Activated CD4-positive, alpha-beta memory T cell treated with anti-CD3 and anti-CD28 coated beads for 36 hours (primary cell): ENCODE data around the gene AZIN2. TPM values are rescaled to one million over a fixed set of nuclear protein-coding genes. Genes with fewer than 3 reads are reported as not detected.
"Not testable (repeated sequence)": the region's sequence is repeated elsewhere in the genome, so short reads cannot be mapped to it uniquely, and the experiment has no call there.

ENCODE experiments used
- CTCF ChIA-PET: fragments of 350-600 bp; sonication (Branson Sonifier 250); formaldehyde crosslinking; loops from one replicate; lab custom pipeline; 2021; ENCODE audit warnings: antibody characterized with exemption, inconsistent platforms; lab: Charles Lee
- POLR2A ChIA-PET: fragments of 350-600 bp; sonication (Branson Sonifier 250); formaldehyde crosslinking; loops from one replicate; lab custom pipeline; 2021; ENCODE audit warnings: antibody characterized with exemption; lab: Charles Lee
- DNase-seq: peaks from one replicate; pipeline ENCODE4 v3.0.0-alpha.2; 2020
- H3K27ac Mint-ChIP-seq: one replicate; pipeline ENCODE4 v1.8.0; 2021; ENCODE audit warnings: mixed read lengths
- H3K27me3 Mint-ChIP-seq: one replicate; pipeline ENCODE4 v1.8.0; 2021; ENCODE audit warnings: mixed read lengths
- H3K36me3 Mint-ChIP-seq: one replicate; pipeline ENCODE4 v1.8.0; 2021; ENCODE audit warnings: mixed read lengths
- H3K4me1 Mint-ChIP-seq: one replicate; pipeline ENCODE4 v1.8.0; 2021; ENCODE audit warnings: low read depth, mixed read lengths
- H3K4me3 Mint-ChIP-seq: one replicate; pipeline ENCODE4 v1.8.0; 2021; ENCODE audit warnings: mild to moderate bottlenecking, mixed read lengths
- H3K9me3 Mint-ChIP-seq: one replicate; pipeline ENCODE4 v1.8.0; 2021; ENCODE audit warnings: mixed read lengths
- intact Hi-C: fragments of 100-400 bp; cut with micrococcal nuclease; formaldehyde crosslinking; loops from one replicate; pipeline ENCODE4 v1.15.1; 2023
- total RNA-seq, 2 experiments: library from RNA; stranded (reverse); gene quantifications; one replicate each; pipeline ENCODE4 v1.2.3, GENCODE V29; 2021

Gene AZIN2
- total RNA-seq, 2 experiments from 2014 or later: 2.5 to 2.9 TPM

DNA sequence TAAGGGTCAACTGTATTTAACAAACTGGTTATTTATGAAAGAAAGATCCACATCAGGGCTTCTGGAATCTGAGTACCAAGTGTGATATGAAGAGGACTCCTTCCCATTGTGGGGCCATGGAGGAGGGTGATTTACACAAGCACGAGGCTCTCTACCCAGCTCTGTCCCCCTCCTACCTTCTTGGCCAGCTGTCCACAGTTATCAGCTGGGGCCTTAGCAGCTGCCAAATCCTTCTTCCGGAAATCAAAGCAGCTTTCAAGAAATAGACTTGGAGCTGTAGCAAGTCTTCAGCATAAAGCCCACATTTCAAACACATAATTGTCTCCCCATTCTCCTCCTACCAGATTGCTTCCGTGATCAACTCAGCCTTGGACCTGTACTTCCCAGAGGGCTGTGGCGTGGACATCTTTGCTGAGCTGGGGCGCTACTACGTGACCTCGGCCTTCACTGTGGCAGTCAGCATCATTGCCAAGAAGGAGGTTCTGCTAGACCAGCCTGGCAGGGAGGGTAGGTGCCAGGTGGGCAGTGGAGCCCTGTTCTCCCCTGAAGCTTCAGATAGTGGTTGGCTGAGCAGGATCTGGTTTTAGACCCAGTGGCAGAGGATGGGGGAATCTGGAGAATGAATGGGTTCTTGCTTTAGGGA is 15.5 kb downstream of the AZIN2 start:
- H3K27ac Mint-ChIP-seq: no peak overlapping the region
- CTCF ChIA-PET: interaction anchor here (0.7 to 4.0 kb wide), 10 partner anchors 8 to 198 kb away, joined by 3 to 41 read pairs (median 8); partner anchors contain the start of gene TRIM62
- H3K4me1 Mint-ChIP-seq: peaks cover 32% of the 10 kb centered on the region

DNA sequence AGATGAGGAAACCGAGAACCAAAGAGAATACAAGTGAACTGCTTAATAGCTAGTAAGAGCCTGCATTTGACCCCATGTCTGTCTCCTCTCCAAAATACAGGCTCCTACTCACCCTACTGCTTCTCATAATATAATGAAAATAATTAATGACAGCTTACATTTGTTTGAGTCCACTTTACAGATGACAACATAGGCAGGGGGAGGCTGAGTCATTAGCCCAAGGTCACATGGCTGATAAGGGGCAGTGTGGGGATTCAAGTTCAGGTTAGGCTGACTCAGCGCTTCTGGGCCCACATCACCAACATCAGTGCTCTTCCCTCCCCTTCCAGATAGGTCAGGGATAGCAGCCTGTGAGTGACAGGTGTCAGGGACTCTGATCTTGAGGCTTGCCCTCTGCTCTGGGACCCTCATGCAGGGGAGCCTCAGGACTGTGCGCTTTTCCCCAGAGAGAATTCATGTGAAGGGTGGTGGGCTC is 16.2 kb downstream of the AZIN2 start:
- POLR2A ChIA-PET: interaction anchor here (1.2 kb wide), 1 partner anchor 9 kb away, joined by 3 read pairs; no protein-coding TSS in a partner anchor
- intact Hi-C loops: loop anchor here (5.0 kb wide), 1 partner anchor 60 kb away; the partner anchor contains the start of gene AK2
- Mint-ChIP-seq H3K27ac (no peak overlapping the region), H3K36me3 (no peaks in the 10 kb centered on the region), H3K4me3 (no peak overlapping the region), H3K9me3 (no peaks in the 10 kb centered on the region), H3K27me3 (no peaks in the 10 kb centered on the region), H3K4me1 (peaks cover 32% of the 10 kb centered on the region)
- CTCF ChIA-PET: interaction anchor here (1.1 to 4.0 kb wide), 6 partner anchors 9 to 84 kb away, joined by 4 to 41 read pairs (median 14); partner anchors contain the start of gene TRIM62
- DNase-seq: peak; percentile 26

More for the DNA sequence above, 15.5 kb downstream of the AZIN2 start:
- intact Hi-C loops: loop anchor here (5.0 kb wide), 1 partner anchor 59 kb away; the partner anchor contains the start of gene AK2
- Mint-ChIP-seq H3K27me3 (no peaks in the 10 kb centered on the region), H3K4me3 (no peak overlapping the region), H3K36me3 (no peaks in the 10 kb centered on the region), H3K9me3 (no peaks in the 10 kb centered on the region)
- DNase-seq: no peak
- POLR2A ChIA-PET: interaction anchor here (1.2 kb wide), 1 partner anchor 8 kb away, joined by 3 read pairs; no protein-coding TSS in a partner anchor

- no peaks in the 10 kb centered on the region for H3K9me3 Mint-ChIP-seq
- no peak overlapping the region for H3K4me3 Mint-ChIP-seq
- intact Hi-C loops: loop anchor here (2.0 to 5.0 kb wide), 2 partner anchors 60 to 375 kb away; partner anchors contain the start of genes AK2 and ZSCAN20
- H3K27me3 Mint-ChIP-seq: no peaks in the 10 kb centered on the region
- H3K27ac Mint-ChIP-seq: peak overlapping the region; percentile 3
- DNase-seq: no peak
- H3K4me1 Mint-ChIP-seq: peaks cover 32% of the 10 kb centered on the region
- ChIA-PET CTCF (interaction anchor here (0.7 to 3.6 kb wide), 3 partner anchors 9 to 373 kb away, joined by 3 to 25 read pairs (median 17); no protein-coding TSS in a partner anchor), POLR2A (interaction anchor here (0.6 to 0.9 kb wide), 2 partner anchors 134 to 170 kb away, joined by 3 read pairs; partner anchors contain the start of gene RNF19B)
- no peaks in the 10 kb centered on the region for H3K36me3 Mint-ChIP-seq
These were observed 16.8 kb downstream of the AZIN2 start for GRCh38 chr1:33097762-33098161.

GRCh38 chr1:33098371-33098770 is 17.4 kb downstream of the AZIN2 start:
- POLR2A ChIA-PET: interaction anchor here (0.6 to 0.9 kb wide), 2 partner anchors 134 to 171 kb away, joined by 3 read pairs; partner anchors contain the start of gene RNF19B
- H3K36me3 Mint-ChIP-seq: no peaks in the 10 kb centered on the region
- no peak for DNase-seq
- no peaks in the 10 kb centered on the region for H3K27me3 Mint-ChIP-seq
- CTCF ChIA-PET: interaction anchor here (0.7 to 3.6 kb wide), 5 partner anchors 10 to 372 kb away, joined by 3 to 25 read pairs (median 6); no protein-coding TSS in a partner anchor
- intact Hi-C loops: loop anchor here (2.0 to 5.0 kb wide), 2 partner anchors 61 to 374 kb away; partner anchors contain the start of genes AK2 and ZSCAN20
- H3K4me1 Mint-ChIP-seq: peaks cover 32% of the 10 kb centered on the region
- H3K9me3 Mint-ChIP-seq: no peaks in the 10 kb centered on the region
- H3K4me3 Mint-ChIP-seq: no peak overlapping the region
- peak overlapping the region; percentile 93 for H3K27ac Mint-ChIP-seq

GRCh38 chr1:33099290-33100118 is 18.6 kb downstream of the AZIN2 start:
- H3K4me3 Mint-ChIP-seq: peak overlapping the region; percentile 48
- intact Hi-C loops: loop anchor here (1.0 to 5.0 kb wide), 3 partner anchors 28 to 373 kb away; partner anchors contain the start of genes AK2 and ZSCAN20
- peak; percentile 90 for DNase-seq
- H3K36me3 Mint-ChIP-seq: no peaks in the 10 kb centered on the region
- H3K27me3 Mint-ChIP-seq: no peaks in the 10 kb centered on the region
- CTCF ChIA-PET: interaction anchor here (1.0 to 3.6 kb wide), 5 partner anchors 11 to 167 kb away, joined by 3 to 25 read pairs (median 6); no protein-coding TSS in a partner anchor
- POLR2A ChIA-PET: interaction anchor here (2.6 kb wide), 1 partner anchor 27 kb away, joined by 14 read pairs; no protein-coding TSS in a partner anchor
- peaks cover 32% of the 10 kb centered on the region for H3K4me1 Mint-ChIP-seq
- peak overlapping the region; percentile 93 for H3K27ac Mint-ChIP-seq
- H3K9me3 Mint-ChIP-seq: no peaks in the 10 kb centered on the region

- Mint-ChIP-seq H3K4me1 (peaks cover 32% of the 10 kb centered on the region), H3K27ac (peak overlapping the region; percentile 93)
- ChIA-PET CTCF (interaction anchor here (0.6 to 3.1 kb wide), 4 partner anchors 11 to 371 kb away, joined by 3 to 25 read pairs (median 4); no protein-coding TSS in a partner anchor), POLR2A (interaction anchor here (2.6 kb wide), 1 partner anchor 27 kb away, joined by 14 read pairs; no protein-coding TSS in a partner anchor)
- H3K9me3 Mint-ChIP-seq, H3K27me3 Mint-ChIP-seq, H3K4me3 Mint-ChIP-seq, H3K36me3 Mint-ChIP-seq, intact Hi-C loops, DNase-seq: not testable (repeated sequence)
These were observed 19.1 kb downstream of the AZIN2 start for GRCh38 chr1:33100119-33100415.

DNA sequence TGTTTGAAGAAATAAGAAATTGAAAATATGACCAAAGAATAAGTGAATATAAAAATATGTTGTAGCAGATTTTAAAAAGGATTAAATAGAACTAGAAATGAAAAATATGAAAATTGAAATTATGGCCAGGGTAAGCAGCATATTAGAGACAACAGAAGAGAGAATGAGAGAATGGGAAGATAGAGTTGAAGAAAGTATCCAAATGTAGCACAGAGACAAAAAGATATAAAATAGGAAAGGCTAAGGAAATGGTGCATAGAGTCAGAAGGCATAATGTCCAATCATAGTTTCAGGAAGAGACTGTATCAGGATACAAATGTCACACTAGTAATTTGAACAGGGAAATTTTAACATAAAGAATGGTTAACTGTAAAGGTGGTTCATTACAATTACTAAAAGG is 29.5 kb downstream of the AZIN2 start:
- Mint-ChIP-seq H3K27me3 (no peaks in the 10 kb centered on the region), H3K4me3 (no peak overlapping the region), H3K27ac (no peak overlapping the region), H3K9me3 (peaks cover 9% of the 10 kb centered on the region), H3K4me1 (no peaks in the 10 kb centered on the region), H3K36me3 (peaks cover 1% of the 10 kb centered on the region)
- intact Hi-C loops: loop anchor here (5.0 kb wide), 1 partner anchor 257 kb away; no protein-coding TSS in a partner anchor
- ChIA-PET POLR2A (no interaction called here), CTCF (interaction anchor here (0.7 to 1.4 kb wide), 3 partner anchors 12 to 398 kb away, joined by 4 read pairs; no protein-coding TSS in a partner anchor)
- no peak for DNase-seq

- intact Hi-C loops: loop anchor here (5.0 kb wide), 1 partner anchor 255 kb away; no protein-coding TSS in a partner anchor
- H3K36me3 Mint-ChIP-seq: peaks cover 1% of the 10 kb centered on the region
- POLR2A ChIA-PET: no interaction called here
These were observed 31.0 kb downstream of the AZIN2 start for GRCh38 chr1:33111965-33112364.

GRCh38 chr1:33117440-33118085 is 36.6 kb downstream of the AZIN2 start:
- Mint-ChIP-seq H3K27ac (no peak overlapping the region), H3K9me3 (no peaks in the 10 kb centered on the region), H3K27me3 (no peaks in the 10 kb centered on the region), H3K4me3 (no peak overlapping the region), H3K4me1 (no peaks in the 10 kb centered on the region), H3K36me3 (no peaks in the 10 kb centered on the region)
- no peak for DNase-seq
- CTCF ChIA-PET: no interaction called here
- POLR2A ChIA-PET: no interaction called here
- intact Hi-C loops: no loop called here

More at GRCh38 chr1:33111965-33112364, 31.0 kb downstream of the AZIN2 start:
- peak; percentile 7 for DNase-seq
- Mint-ChIP-seq H3K27me3 (no peaks in the 10 kb centered on the region), H3K9me3 (peaks cover 9% of the 10 kb centered on the region), H3K4me1 (no peaks in the 10 kb centered on the region), H3K27ac (no peak overlapping the region), H3K4me3 (no peak overlapping the region)
- CTCF ChIA-PET: no interaction called here

DNA sequence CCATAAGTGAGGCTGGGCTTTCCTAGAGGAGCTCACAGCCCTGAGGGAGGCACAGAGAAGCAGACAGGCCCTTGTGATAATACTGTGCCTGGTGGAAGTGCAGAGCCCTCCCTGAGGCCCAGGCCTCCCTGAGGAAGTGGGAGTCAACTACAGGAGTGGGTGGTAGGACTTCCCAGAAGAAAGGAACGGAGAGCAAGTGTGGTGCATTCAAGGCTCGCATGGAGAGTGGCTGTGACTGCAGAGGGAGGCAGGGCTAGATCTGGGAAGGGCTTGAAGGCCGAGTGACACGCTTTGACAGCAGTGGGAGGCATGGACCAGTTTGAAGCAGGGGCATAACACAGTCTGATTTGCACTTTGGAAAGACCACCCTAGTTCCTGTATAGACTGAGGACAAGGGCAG is 37.3 kb downstream of the AZIN2 start:
- H3K9me3 Mint-ChIP-seq: no peaks in the 10 kb centered on the region
- H3K4me3 Mint-ChIP-seq: no peak overlapping the region
- no peak overlapping the region for H3K27ac Mint-ChIP-seq
- no peaks in the 10 kb centered on the region for H3K27me3 Mint-ChIP-seq
- CTCF ChIA-PET: no interaction called here
- POLR2A ChIA-PET: no interaction called here
- H3K36me3 Mint-ChIP-seq: no peaks in the 10 kb centered on the region
- DNase-seq: no peak
- H3K4me1 Mint-ChIP-seq: no peaks in the 10 kb centered on the region
- intact Hi-C loops: no loop called here

- H3K36me3 Mint-ChIP-seq: no peaks in the 10 kb centered on the region
- H3K27me3 Mint-ChIP-seq: no peaks in the 10 kb centered on the region
- no peaks in the 10 kb centered on the region for H3K4me1 Mint-ChIP-seq
- H3K9me3 Mint-ChIP-seq: no peaks in the 10 kb centered on the region
- ChIA-PET POLR2A (no interaction called here), CTCF (no interaction called here)
- H3K27ac Mint-ChIP-seq: no peak overlapping the region
- DNase-seq: no peak
- intact Hi-C loops: no loop called here
- H3K4me3 Mint-ChIP-seq: no peak overlapping the region
These were observed 38.1 kb downstream of the AZIN2 start for GRCh38 chr1:33119050-33119449.
